A673 (cell line): ENCODE measurements around the gene CPLX1. TPM values are rescaled to one million over a fixed set of nuclear protein-coding genes. Genes with fewer than 3 reads are reported as not detected.

ENCODE experiments used
- BruUV-seq: library from RNA; stranded (reverse); fragments of 400-500 nt; replicated peaks from 2 replicates; lab custom pipeline; 2021; lab: Mats Ljungman, UMichigan
- CTCF ChIA-PET: fragments of 300-600 bp; sonication (Branson Sonifier 250); formaldehyde crosslinking; loops from one replicate; lab custom pipeline; 2022; ENCODE audit warnings: antibody characterized with exemption; lab: Charles Lee
- POLR2A ChIA-PET: fragments of 300-600 bp; sonication (Branson Sonifier 250); formaldehyde crosslinking; loops from one replicate; lab custom pipeline; 2022; ENCODE audit warnings: antibody characterized with exemption; ENCODE audit not compliant: low non-redundant PET; lab: Charles Lee
- DNase-seq: peaks from one replicate; pipeline ENCODE4 v3.0.0-alpha.2; 2015; ENCODE audit warnings: low spot score
- H3K27ac ChIP-seq: fragments of 200-600 bp; sonication (generic); 2 replicates; pipeline ENCODE4 v1.5.1; 2016; ENCODE audit warnings: mixed run types, low read depth, mild to moderate bottlenecking, mixed read lengths, antibody characterized with exemption, low read length; ENCODE audit not compliant: poor library complexity, severe bottlenecking
- H3K27me3 ChIP-seq: fragments of 200-600 bp; sonication (generic); replicated peaks from 2 replicates; pipeline ENCODE4 v1.6.1; 2017; ENCODE audit warnings: mixed run types, low read depth, mild to moderate bottlenecking, mixed read lengths, antibody characterized with exemption, low read length; ENCODE audit not compliant: insufficient read depth, poor library complexity
- H3K36me3 ChIP-seq: fragments of 200-600 bp; sonication (generic); 2 replicates; pipeline ENCODE4 v1.6.1; 2016; ENCODE audit warnings: mixed run types, mild to moderate bottlenecking, mixed read lengths, antibody characterized with exemption, low read length; ENCODE audit not compliant: insufficient read depth, poor library complexity, severe bottlenecking
- H3K4me1 ChIP-seq: fragments of 200-600 bp; sonication (generic); 2 replicates; pipeline ENCODE4 v1.6.1; 2017; ENCODE audit warnings: mixed run types, mild to moderate bottlenecking, mixed read lengths, antibody characterized with exemption, low read length; ENCODE audit not compliant: insufficient read depth, poor library complexity, severe bottlenecking
- H3K4me3 ChIP-seq: fragments of 200-600 bp; sonication (generic); 2 replicates; pipeline ENCODE4 v1.5.1; 2016; ENCODE audit warnings: low read depth, mixed run types, mild to moderate bottlenecking, mixed read lengths, low read length; ENCODE audit not compliant: poor library complexity, severe bottlenecking
- H3K9me3 ChIP-seq: fragments of 200-600 bp; sonication (generic); 2 replicates; pipeline ENCODE4 v1.6.1; 2016; ENCODE audit warnings: mixed run types, low read depth, mild to moderate bottlenecking, mixed read lengths, antibody characterized with exemption, low read length; ENCODE audit not compliant: poor library complexity, severe bottlenecking
- EZH2 ChIP-seq: fragments of 200-600 bp; sonication (generic); IDR thresholded peaks from 2 replicates; pipeline ENCODE4 v1.6.1; 2017; ENCODE audit warnings: borderline replicate concordance, low read depth, mild to moderate bottlenecking, mixed read lengths, antibody characterized with exemption, low read length; ENCODE audit not compliant: poor library complexity, severe bottlenecking
- intact Hi-C: fragments of 100-400 bp; cut with micrococcal nuclease; formaldehyde crosslinking; loops from one replicate; pipeline ENCODE4 v1.10.0; 2022; ENCODE audit not compliant: unreplicated experiment
- total RNA-seq: library from RNA; stranded (reverse); gene quantifications from 2 replicates; pipeline ENCODE4 v1.2.3, GENCODE V29; 2021
- TF ChIP-seq, protein P1 (sequence below): fragments of 300-800, 200-600 bp; sonication (generic); conservative IDR thresholded peaks from 2 replicates; pipeline ENCODE4 v1.5.1; 2017; ENCODE audit warnings: low read depth, mild to moderate bottlenecking, antibody characterized with exemption, low read length, moderate library complexity, mixed read lengths

CPLX1 gene
- total RNA-seq, 1 experiment from 2014 or later, result 4.6 TPM

DNA sequence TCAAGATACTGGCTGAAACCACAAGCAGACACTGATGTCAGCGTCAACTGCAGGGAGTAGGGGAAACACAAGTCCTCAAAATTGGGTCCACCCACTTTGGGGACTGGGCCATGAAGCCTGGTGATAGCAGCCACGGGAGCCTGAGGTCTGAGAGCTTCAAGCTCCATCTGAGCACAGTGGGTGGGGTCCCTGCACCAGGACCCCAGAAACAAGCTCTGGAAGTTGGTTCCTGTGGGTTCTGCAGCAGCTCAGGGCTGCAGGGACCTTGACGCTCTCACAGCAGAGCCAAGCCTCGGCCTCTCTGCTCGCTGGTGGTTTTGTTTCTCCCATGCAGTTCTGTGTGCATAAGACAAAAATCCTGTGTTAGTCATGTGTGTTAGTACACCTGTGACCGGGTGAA lies 54.5 kb downstream of the CPLX1 start:
- H3K4me3 ChIP-seq, result no peak overlapping the region
- H3K36me3 ChIP-seq, result peaks cover 64% of the 10 kb centered on the region
- no peaks in the 10 kb centered on the region for H3K4me1 ChIP-seq
- TF ChIP-seq, protein P1, sequence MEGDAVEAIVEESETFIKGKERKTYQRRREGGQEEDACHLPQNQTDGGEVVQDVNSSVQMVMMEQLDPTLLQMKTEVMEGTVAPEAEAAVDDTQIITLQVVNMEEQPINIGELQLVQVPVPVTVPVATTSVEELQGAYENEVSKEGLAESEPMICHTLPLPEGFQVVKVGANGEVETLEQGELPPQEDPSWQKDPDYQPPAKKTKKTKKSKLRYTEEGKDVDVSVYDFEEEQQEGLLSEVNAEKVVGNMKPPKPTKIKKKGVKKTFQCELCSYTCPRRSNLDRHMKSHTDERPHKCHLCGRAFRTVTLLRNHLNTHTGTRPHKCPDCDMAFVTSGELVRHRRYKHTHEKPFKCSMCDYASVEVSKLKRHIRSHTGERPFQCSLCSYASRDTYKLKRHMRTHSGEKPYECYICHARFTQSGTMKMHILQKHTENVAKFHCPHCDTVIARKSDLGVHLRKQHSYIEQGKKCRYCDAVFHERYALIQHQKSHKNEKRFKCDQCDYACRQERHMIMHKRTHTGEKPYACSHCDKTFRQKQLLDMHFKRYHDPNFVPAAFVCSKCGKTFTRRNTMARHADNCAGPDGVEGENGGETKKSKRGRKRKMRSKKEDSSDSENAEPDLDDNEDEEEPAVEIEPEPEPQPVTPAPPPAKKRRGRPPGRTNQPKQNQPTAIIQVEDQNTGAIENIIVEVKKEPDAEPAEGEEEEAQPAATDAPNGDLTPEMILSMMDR, result no peak
- TF ChIP-seq EZH2, result no peak
- no peaks in the 10 kb centered on the region for H3K27me3 ChIP-seq
- H3K27ac ChIP-seq, result no peak overlapping the region
- BruUV-seq, result no TSS peak
- POLR2A ChIA-PET, result no interaction called here
- DNase-seq, result no peak
- intact Hi-C loops, result no loop called here
- CTCF ChIA-PET, result no interaction called here
- no peaks in the 10 kb centered on the region for H3K9me3 ChIP-seq

DNA sequence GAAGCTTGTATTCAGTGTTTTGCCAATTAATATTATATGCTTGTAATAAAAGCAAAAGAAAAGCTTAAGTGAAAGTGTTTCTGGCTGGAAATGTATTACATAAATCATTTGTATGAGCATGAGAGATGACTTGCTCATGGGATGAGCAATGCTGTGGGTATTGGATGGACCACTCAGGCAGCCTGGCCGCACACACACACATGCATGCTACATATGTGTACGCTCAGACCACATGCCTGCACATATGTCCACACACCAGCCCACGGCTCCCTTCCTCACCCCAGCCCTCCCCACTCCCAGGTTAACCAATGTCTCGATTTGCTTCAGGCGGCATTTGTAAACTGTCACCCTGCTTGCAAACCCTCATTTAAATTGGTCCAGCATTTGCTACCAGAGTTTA lies 55.9 kb downstream of the CPLX1 start:
- no TSS peak for BruUV-seq
- Histone ChIP-seq H3K9me3 (no peaks in the 10 kb centered on the region), H3K4me3 (no peak overlapping the region), H3K4me1 (peaks cover 5% of the 10 kb centered on the region), H3K36me3 (peaks cover 63% of the 10 kb centered on the region), H3K27ac (no peak overlapping the region), H3K27me3 (no peaks in the 10 kb centered on the region)
- ChIA-PET CTCF (interaction anchor here (0.6 kb wide), 1 partner anchor 86 kb away, joined by 3 read pairs; no protein-coding TSS in a partner anchor), POLR2A (no interaction called here)
- intact Hi-C loops, result no loop called here
- no peak for DNase-seq
- TF ChIP-seq, protein P1, result no peak
- no peak for TF ChIP-seq EZH2

DNA sequence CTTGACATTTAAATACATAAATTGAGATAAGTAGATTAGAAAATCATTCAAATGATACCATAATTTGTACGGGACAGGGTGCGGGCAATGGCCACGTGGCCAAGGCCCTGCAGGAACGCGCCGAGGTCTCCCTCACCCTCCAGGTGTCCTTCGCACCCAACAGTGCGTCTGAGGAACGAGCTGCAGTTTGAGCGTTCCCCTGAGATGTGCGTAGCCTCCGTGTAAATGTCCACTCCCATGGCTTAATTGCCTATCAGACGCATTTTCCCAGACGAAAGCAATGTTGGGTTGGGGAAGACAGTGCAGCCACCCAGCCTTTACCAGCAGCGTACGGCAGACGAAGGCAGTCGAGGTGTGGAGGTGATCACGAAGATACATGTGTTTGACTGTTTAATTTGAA lies 56.4 kb downstream of the CPLX1 start:
- peaks cover 5% of the 10 kb centered on the region for H3K4me1 ChIP-seq
- no peak overlapping the region for H3K4me3 ChIP-seq
- no peaks in the 10 kb centered on the region for H3K27me3 ChIP-seq
- H3K36me3 ChIP-seq, result peaks cover 63% of the 10 kb centered on the region
- TF ChIP-seq, protein P1, result no peak
- no peak for TF ChIP-seq EZH2
- POLR2A ChIA-PET, result no interaction called here
- intact Hi-C loops, result no loop called here
- H3K27ac ChIP-seq, result no peak overlapping the region
- no peaks in the 10 kb centered on the region for H3K9me3 ChIP-seq
- DNase-seq, result no peak
- no TSS peak for BruUV-seq
- CTCF ChIA-PET, result interaction anchor here (0.6 kb wide), 1 partner anchor 86 kb away, joined by 3 read pairs; no protein-coding TSS in a partner anchor
